GM10266 (cell line): ENCODE data around the gene AP3B2.
"Not testable (repeated sequence)": the region's sequence is repeated elsewhere in the genome, so short reads cannot be mapped to it uniquely, and the experiment has no call there.

Experiments
- DNase-seq: peaks from one replicate; pipeline ENCODE4 v3.0.0; 2012; ENCODE audit errors: extremely low spot score
- CTCF ChIP-seq: IDR thresholded peaks from 2 replicates; pipeline ENCODE4 v1.5.1; 2012; ENCODE audit warnings: mild to moderate bottlenecking, low read depth; ENCODE audit not compliant: control insufficient read depth, insufficient read depth; ENCODE audit errors: missing control alignments

Gene AP3B2

GRCh38 chr15:82649226-82649999, 60.3 kb downstream of the AP3B2 start:
- no peak for DNase-seq
- no peak for TF ChIP-seq CTCF

- no peak for DNase-seq
- TF ChIP-seq CTCF, result no peak
Observed at GRCh38 chr15:82648257-82649103, 61.2 kb downstream of the AP3B2 start.

GRCh38 chr15:82647835-82648256, 61.8 kb downstream of the AP3B2 start:
- TF ChIP-seq CTCF, result no peak
- peak; percentile 71 for DNase-seq

GRCh38 chr15:82647045-82647834, 62.4 kb downstream of the AP3B2 start, which contains the start of gene CPEB1:
Gene CPEB1 (minus strand): TSS chr15:82647363. CDS start chr15:82628459, 18,904 bp downstream.
- TF ChIP-seq CTCF, result no peak
- DNase-seq, result peak; percentile 72

- DNase-seq, result no peak
- no peak for TF ChIP-seq CTCF
Observed at GRCh38 chr15:82646250-82647044, 63.2 kb downstream of the AP3B2 start.

GRCh38 chr15:82644967-82645852, 64.5 kb downstream of the AP3B2 start:
- DNase-seq, result not testable (repeated sequence)
